Fibroblast of gingiva (primary cell): ENCODE measurements around the gene C16orf46.
"Not testable (repeated sequence)": the region's sequence is repeated elsewhere in the genome, so short reads cannot be mapped to it uniquely, and the experiment has no call there.

Experiments
- DNase-seq: peaks from one replicate; pipeline ENCODE4 v3.0.0-alpha.2; 2011; ENCODE audit warnings: low read depth

Gene C16orf46, protein sequence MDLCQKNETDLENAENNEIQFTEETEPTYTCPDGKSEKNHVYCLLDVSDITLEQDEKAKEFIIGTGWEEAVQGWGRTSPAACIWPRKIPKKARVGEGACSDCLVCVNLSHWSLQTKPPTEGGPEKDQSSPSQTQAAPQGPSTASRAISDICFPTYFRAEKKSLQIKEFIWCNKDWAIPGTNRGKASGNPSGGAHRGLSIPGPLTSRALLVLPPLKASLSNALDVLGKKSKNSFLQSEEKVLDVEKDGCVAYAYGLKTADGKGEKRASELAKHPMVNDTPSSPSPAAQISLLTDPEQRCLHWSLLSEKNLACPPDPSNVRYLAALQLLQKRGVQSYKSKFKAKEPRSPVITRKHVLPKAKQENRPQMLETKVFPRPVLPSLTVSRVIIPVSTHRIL

DNA sequence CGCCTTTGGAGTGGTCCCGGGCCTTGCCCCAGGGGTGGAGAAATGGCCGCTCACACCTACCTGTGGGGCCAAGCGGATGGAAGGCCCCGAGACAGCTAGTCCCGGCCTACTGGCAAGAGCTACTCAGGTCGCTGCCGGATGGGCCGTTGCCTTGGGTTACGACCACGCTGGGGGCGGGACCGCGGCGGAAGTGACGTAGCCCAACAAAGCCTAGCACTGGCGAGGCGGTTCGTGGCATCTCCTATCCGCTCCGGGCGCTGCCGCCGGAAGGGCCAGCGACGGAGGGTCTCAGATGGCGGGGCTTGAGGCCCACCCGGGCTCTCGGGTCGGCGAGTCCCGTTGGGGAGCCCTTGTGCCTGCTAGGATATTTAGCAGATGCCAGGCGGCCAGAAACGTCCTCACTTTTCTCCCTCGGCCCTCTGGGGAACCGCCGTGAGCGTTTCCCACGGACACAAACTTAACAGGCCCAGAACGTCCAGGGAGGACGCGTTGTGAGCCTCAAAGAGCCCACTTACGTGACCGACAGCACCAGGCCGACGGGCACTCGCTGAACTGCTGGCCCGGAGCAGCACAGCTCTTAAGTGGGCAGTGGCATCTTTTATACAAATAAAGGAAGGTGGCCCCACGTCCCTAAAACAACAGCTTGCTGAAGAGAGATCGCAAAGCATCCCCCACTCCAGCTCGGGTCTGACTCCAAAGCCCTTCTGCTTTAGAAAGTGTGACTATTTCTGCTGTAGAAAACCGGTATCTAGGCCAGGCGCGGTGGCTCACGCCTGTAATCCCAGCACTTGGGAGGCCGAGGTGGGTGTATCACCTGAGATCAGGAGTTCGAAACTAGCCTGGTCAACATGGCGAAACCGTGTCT lies at the start of gene C16orf46:
Gene C16orf46, minus strand, starts transcription at position 163 of the 865 bp plus-strand sequence. CDS start 13,283 bp downstream, outside the sequence.
- peak; percentile 95 for DNase-seq

DNA sequence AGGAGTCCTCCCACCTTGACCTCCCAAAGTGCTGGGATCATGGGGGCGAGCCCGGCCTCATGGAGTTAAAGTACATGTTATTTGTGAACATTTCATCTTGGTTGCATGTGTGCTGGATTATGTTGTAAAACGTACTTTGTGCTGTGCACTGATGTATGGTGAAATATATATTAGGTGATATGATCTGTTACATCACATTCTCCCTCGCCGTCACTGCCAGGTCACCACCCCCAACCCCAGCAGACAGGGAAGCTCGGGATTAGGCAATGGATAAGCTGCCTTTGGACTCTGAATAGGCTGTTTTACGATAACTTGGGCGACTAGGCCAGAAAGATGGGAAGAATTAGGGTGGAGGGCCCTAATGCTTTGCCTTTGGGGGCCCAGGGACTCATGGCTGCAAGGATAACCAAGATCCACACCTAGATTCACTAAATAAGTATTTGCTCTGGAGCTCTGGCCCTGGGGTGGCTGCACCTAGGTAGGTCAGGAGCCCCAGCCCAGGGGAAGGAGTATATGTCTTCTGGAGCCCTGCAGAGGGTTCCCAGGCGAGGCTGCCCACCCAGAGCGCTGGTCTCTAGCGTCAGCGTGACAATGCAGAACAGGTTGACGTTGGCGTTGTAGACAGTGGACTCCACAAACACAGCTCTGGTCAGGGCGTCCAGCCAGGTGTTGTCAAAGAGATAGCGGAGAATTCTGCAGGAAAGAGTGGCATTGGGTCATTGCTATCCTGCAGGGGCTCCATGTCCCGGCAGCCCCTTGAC lies 46.2 kb upstream of the C16orf46 start:
- DNase-seq: no peak

DNA sequence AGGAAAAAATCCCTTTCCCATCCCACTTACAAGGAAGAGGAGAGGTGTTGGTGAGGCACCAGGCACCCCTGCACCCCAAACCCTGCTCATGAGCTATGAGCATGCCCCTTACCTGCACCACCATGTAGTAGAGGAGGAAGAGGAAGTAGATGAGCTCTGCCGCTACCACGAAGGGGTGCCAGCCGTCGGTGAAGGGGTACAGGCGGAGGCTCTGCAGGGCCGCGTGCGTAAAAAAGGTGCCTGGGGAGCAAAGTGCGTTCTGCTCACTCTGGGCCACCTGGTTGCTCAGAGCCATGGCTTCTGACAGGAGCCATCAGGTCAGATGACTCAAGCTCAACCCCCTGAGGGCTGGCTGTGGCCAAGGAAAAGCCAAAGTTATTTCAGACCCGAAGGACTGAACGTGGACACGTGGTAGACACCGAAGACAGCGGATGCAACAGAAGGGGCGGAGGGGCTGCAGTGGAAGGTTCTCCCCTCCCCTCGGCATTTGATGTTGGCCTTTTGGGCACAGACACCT lies 44.5 kb upstream of the C16orf46 start:
- DNase-seq: no peak

DNA sequence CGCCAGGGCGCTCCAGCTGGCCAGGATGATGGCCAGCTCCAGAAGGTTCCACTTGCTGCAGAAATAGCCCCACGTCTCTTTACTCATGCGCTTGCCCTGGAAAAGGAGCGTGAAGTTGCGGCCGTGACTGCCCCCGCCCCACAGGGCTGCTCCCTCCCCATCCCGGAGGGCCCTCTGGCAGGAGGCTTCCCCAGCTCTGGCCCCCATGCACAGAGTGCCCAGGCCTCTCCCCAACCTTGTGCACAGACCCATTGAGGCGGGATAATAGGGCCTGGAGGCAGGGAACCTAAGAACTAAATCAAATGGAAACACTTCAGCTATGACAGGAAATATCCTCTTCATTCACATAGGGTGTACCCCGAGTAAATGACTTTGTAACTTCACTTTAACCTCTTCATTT lies 40.4 kb upstream of the C16orf46 start:
- DNase-seq: no peak

DNA sequence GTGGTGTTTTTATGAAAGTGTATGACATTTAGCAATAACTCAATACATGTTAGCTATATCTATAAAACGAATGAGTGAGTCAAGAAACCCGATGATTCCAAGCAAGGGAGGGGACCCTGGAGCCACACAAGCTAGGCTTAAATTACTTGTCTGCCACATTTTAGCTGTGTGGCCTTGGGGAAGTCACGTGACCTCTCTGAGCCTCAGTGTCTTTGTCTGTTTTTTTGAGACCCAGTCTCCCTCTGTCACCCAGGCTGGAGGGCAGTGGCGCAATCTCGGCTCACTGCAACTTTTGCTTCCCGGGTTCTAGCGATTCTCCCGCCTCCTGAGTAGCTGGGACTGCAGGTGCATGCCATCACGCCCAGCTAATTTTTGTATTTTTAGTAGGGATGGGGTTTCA lies 39.2 kb upstream of the C16orf46 start:
- DNase-seq: no peak

DNA sequence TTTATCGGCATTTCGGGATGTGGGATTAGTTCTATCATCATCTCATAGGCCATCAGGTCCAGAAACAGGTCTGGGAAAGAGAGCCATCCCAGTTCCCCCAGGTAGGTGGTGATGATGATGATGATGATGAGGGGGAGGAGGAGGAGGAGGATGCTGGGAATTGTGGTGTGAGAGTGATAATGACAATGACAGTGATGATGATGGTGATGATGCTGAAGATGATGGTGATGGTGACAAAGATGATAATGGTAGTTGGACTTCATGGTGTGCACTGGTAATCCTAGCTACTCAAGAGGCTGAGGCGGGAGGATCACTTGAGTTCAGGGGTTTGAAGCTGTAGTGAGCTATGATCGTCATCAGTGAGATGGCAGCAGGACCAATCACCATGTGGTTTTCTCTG lies 35.4 kb upstream of the C16orf46 start:
- no peak for DNase-seq

DNA sequence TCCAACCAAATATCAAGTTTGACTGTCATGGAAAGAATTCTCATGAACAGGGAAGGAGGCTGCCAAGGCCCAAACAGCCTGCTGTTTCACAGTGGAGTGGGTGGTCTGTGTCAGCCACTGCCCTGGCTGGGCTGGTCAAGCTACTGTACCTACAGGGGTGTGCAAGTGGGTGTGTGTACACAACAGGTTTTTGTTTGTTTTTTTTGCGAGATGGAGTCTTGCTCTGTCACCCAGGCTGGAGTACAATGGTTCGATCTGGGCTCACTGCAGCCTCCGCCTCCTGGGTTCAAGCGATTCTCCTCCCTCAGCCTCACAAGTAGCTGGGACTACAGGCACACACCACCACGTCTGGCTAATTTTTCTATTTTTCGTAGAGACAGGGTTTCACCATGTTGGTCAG lies 32.2 kb upstream of the C16orf46 start:
- DNase-seq: not testable (repeated sequence)

DNA sequence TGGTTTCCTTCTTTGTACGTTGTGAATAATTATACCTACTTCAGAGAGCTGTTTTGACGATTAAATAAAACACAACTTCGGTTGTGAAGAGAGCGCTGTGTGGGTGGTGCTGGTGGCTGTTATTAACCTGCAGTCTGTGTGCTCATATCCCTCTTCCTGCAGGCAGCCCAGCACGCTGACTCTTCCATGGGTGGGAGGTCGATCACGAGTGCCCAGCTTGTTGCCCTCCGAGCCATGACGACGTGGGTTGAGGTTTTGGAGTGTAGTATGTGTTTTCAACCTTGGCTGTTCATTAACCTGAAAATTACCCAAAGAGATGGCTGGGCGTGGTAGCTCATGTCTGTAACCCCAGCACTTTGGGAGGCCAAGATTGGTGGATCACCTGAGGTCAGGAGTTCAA lies 30.5 kb upstream of the C16orf46 start:
- DNase-seq: no peak

DNA sequence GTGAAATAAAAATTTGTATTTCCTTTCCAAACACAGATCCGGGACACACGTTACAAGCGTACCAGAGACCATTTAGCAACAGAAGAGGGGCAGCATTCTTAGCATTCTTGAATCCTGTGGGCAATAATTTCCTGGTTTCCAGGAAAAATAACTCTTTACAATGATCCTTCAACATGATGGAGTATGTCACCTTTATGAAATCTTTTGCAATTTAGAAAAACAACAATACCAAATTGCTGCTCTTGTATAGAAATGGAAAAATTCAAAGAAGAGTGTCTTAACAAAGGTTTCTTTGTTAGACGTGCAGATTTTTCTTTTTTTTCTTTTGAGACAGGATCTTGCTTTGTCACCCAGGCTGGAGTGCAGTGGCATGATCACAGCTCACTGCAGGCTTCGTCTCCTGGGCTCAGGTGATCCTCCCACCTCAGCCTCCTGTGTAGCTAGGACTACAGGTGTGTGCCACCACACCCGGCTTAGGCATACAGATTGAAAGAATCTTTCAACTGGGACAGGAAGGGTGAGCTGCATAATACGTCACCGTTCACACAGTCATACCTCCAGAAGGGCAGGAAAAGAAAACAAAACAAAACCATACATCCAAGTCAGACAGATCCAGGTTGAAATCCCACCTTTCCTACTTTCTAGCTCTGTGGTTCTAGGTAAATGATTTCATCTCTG lies 29.9 kb upstream of the C16orf46 start:
- no peak for DNase-seq

DNA sequence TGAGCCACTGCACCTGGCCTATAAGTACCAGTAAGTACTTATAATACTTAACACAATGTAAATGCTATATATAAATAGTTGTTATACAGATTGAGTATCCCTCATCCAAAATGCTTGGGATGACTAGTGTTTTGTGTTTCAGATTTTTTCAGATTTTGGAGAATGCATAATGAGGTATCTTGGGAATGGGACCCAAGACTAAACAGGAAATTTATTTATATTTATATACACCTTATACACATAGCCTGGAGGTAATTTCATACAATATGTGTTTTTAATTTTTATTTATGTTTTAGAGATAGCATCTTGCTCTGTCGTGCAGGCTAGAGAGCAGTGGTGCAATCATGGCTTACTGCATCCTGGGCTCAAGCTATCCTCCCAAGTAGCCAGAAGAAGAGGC lies 28.9 kb upstream of the C16orf46 start:
- DNase-seq: no peak

DNA sequence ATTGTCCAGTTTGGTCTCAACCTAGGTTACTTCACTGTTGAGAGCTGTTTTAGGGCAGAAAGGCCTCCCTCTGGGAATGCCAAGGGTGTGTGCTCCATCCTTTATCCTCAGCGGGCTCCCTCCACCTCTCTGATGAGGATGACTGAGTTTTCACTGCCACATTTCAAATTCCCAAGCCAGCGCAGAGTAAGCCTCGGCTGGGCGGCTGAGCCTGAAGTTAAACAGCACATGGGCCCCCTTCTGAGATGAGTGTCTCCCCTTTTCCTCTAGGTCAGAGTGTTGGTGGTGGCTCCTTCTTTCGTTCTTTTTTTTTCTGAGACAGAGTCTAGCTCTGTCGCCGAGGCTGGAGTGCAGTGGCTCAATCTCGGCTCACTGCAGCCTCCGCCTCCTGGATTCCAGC lies 24.7 kb upstream of the C16orf46 start:
- DNase-seq: no peak

DNA sequence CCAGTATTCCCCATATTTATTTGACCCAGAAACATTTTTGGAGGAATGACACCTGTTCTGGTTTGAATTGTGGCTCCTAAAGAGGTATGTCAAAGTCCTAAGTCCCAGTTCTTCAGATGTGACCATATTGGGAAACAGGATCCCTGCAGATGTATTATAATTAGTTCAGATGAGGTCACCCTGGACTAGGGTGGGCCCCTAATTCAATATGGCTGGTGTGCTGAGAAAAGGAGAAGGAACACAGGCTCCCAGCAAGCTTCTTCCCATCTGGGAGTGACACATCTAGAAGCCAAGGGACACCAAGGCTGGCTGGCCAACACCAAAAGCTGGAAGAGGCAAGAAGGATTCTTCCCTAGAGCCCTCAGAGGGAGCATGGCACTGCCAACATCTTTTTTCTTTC lies 22.9 kb upstream of the C16orf46 start:
- no peak for DNase-seq

DNA sequence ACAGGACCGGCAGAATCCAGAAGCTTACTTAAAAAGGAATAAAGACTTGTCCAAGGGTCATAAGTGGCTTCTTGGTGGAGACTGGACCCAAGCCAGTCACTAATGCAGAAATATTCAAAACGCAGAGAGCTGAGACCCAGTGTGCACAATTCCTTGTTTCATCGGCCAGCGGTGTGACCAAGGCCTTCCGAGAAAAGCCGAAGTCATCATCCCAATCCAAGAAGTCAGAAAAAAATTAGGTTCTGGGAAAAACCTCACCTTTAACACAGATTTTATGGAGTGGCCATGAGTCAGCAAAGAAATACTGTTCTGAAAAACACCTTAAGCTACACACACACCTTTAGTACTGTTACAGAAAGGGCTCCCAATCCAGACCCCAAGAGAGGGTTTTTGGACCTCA lies 20.2 kb upstream of the C16orf46 start:
- DNase-seq: no peak

DNA sequence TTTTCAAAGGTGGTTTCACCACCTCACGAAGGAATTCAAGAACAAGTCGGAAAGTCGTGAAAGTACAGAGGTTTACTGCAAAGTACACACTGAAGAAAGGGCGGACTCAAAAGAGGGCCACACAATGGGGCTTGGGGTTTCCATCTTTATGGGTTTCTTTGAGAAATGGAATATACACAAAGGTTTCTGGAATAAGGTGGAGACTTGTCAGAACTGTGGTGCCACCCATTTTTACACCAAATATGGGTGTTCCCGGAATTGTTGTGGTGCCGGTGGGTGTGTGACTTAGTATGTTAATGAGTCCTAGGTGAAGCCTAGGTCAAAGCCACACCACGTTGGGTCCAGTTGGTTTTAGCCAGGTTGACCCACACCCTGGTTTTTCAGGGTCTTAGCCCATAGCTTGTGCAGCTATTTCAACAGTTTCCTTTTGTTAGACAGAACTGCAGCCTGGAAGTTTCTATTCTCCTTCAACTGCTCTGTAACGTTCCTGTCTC lies 19.7 kb upstream of the C16orf46 start:
- DNase-seq: no peak

DNA sequence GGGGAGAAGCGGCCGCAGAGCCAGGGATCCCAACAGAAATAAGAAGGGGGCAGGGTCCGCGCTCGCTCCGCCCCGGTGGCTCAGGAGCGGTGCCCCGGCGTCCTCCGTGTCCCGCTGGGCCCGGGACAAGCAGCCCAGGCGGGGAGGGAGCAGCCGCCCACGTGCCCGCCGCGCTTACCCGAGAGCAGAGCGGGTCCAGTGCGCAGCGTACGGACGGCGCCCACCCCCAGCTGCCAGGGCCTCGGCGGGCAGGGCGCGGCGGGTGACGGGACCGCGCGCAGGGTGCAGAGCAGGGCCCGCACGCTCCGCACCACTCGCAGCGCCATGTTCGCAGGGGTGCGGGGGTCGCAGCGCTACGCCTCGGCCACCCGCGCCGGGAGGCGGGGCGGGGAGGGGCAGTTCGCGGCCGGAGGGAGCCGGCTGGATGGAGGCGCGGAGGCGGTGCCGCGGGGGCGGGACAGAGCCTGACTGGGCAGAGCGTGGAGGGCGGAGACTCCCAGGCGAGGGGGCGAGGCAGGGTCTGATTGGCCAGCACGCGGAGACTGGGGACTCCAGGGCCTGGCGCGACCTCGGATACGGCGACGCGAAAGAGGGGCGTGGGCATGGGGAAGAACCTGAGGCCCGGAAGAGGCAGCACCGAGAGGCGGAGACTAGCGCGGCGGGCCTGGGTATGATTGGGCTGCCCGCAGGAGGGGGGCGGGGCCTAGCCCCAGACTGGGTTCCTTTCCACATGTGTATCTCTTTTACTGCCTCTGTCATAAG lies 19.1 kb upstream of the C16orf46 start, which contains the start of gene GCSH:
Gene GCSH, minus strand, starts transcription at position 443 of the 762 bp plus-strand sequence. Its CDS starts 117 bp downstream, at position 326.
- peak; percentile 99 for DNase-seq

DNA sequence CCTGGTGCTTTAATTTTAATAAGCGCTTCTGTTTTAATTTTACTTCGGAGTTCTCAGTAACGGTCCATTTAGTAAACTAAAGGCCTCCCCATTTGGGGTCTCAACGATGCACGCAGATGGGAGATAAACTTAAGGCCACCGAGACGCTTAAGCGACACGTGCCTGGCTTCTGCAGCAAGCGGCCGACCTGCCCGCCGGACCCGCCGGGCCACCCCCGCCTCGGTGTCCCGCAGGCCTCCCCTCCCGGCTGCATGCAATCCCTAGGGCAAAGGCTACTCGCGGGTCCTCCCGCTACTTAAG lies 18.6 kb upstream of the C16orf46 start:
- no peak for DNase-seq

DNA sequence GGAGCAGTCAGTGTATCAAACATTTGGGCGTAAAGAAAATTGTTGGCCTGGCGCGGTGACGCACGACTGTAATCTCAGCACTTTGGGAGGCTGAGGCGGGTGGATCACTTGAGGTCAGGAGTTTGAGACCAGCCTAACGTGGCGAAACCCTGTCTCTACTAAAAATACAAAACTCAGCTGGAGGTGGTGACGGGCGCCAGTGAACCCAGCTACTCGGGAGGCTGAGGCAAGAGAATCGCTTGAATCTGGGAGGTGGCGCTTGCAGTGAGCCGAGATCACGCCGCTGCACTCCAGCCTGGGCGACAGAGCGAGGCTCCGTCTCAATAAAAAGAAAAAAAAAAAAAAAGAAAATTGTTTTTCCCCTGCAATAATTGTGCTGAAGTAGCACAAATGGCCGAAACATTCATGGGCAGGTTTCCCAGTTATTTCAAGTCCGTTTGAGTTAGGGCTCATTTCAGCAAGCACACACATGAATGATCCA lies 17.8 kb upstream of the C16orf46 start:
- DNase-seq: peak; percentile 34

DNA sequence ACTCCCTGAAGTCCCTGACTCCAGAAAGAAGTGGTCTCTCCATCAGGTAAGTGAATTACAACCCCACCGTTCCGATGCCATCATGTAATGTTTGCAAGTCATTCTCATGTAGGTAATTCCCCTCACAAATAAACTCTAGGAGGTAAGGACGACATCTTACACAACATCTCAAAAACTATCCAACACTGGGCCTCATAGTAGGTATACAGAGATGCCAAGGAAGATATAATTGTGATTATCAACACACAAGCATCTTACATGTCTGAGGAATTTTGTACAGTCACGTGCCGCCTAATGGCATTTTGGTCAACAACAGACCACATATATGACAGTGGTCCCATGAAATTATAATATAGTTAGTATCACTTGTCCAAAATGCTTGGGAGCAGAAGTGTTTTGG lies 11.8 kb upstream of the C16orf46 start:
- no peak for DNase-seq

DNA sequence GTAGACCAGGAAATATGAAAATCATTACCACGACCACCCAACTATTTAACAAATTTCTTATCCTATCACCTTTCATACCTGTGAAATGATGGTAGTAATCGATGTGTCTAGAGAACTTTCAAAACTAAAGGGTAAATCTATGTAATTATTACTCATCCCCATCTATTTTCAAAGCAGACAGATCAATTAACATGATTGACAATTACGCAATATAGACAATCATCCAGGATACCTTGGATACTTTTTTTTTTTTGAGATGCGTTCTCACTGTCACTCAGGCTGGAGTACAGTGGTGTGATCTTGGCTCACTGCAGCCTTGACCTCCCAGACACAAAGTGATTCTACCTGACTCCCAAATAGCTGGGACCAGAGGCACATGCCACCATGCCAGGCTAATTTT lies 4.0 kb upstream of the C16orf46 start:
- no peak for DNase-seq

DNA sequence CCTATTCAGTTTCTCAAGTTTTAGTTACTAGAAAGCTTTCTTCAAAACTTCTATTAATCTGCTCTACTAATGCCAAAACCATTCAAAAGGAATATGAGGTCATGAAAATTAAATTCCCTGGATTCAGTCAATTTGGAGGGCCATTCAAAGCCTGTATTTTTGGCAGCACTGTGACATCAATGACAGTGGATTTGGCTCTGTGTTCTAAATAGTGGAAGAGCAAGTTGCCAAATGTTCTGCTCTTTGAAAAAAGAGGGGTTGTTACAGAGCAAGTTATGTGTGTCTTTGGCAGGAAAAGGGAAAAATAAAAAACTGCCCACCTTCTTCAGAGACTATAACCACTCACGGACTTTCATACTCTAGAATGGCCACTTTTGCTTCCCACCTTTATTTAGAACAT lies 3.2 kb upstream of the C16orf46 start:
- no peak for DNase-seq
